Gastroesophageal sphincter (tissue), 2 donors: ENCODE data around the gene HK3.

Experiments
- POLR2A ChIP-seq, 2 donors: fragments of 450-650 bp; IDR thresholded peaks; one replicate each; pipeline ENCODE4 v1.6.1; 2017; ENCODE audit warnings: antibody characterized with exemption in 2 of 2, mild to moderate bottlenecking in 2 of 2, moderate library complexity in 1 of 2
- POLR2AphosphoS5 ChIP-seq: sonication (generic); formaldehyde crosslinking; IDR thresholded peaks from one replicate; pipeline ENCODE4 v1.6.1; 2017; ENCODE audit warnings: antibody characterized with exemption

DNA sequence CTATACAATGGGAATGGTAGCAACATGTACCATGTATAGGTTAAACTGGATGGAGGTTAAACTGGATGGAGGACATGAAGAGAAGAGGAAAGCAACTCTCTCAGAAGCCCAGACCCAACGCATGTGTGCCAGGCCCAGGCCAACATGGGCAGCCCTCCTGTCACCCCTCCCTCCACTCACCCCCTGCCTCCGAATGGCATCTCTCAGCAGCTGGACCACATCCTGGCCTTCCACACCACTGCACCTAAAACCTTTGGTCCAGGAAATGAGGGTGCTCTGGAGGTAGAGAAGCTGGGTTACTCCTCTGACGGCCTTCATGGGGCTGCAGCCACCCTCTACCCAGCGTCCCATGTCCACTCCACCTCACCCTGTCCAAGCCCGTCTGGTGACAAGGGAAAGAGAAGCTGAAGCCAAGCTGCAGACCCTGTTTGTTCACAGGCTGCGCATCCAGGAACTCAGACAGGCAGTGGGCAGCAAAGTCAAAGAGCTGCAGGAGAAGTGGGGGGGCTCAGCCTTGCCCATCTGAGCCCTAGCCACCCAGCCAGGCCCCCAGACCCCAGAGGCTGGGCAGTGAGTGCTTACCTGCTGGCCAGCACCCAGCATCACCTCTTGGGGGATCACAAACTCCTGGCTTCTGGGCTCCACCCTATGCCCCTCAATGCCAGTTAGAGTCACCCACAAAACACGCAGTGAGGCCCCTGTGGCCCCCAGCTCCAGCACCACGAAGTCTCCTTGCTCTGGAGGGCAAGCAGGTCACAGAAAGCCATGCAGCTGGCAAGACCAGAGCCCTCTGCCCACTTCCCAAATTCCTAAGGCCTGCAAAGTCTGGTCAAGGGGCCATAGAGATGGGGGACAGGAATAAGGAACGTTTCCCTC, 8.5 kb downstream of the HK3 start:
- TF ChIP-seq POLR2AphosphoS5, result no peak
- no peak for TF ChIP-seq POLR2A (IDR thresholded peaks at IDR 0.05)
